ENCODE results near the gene SCTR.

- no peak for TF ChIP-seq ELF4 (CRISPR knock-in tag; IDR thresholded peaks at IDR 0.05; ENCODE audit: low read depth)
- no peak for TF ChIP-seq TP53 (CRISPR knock-in tag; IDR thresholded peaks at IDR 0.05)
- TF ChIP-seq CTCF (IDR thresholded peaks at IDR 0.05): no peak
- no peak for TF ChIP-seq IRF1 (CRISPR knock-in tag; IDR thresholded peaks at IDR 0.05)
- no peak for TF ChIP-seq TEAD4 (CRISPR knock-in tag; IDR thresholded peaks at IDR 0.05)
- TF ChIP-seq MYBL2 (CRISPR knock-in tag; IDR thresholded peaks at IDR 0.05): no peak
- no peak for TF ChIP-seq AFF4 (CRISPR knock-in tag; IDR thresholded peaks at IDR 0.05; ENCODE audit: borderline replicate concordance)
- no peak for TF ChIP-seq USF2 (CRISPR knock-in tag; IDR thresholded peaks at IDR 0.05)
- no peak for TF ChIP-seq ATF3 (CRISPR knock-in tag; conservative IDR thresholded peaks at IDR 0.05)
- no peak for TF ChIP-seq ZMAT4 (CRISPR knock-in tag; IDR thresholded peaks at IDR 0.05)
Observed at GRCh38 chr2:119414894-119415293, 109.4 kb downstream of the SCTR start.
